ENCODE data around the gene DPYD.

The DPYD gene

GRCh38 chr1:97174039-97174704 is 746.7 kb downstream of the DPYD start:
- no peak overlapping the region for H3K27ac ChIP-seq (ENCODE audit: low read depth, low read length, poor library complexity, severe bottlenecking)
- H3K4me2 ChIP-seq (ENCODE audit: low read length), result no peak overlapping the region

GRCh38 chr1:97170300-97170699 is 750.5 kb downstream of the DPYD start:
- Histone ChIP-seq H3K4me3 (ENCODE audit: low read depth, low read length, poor library complexity, severe bottlenecking) (no peak overlapping the region), H3K27ac (ENCODE audit: low read depth, low read length, poor library complexity, severe bottlenecking) (no peak overlapping the region), H3K36me3 (ENCODE audit: insufficient read depth, low read length) (no peaks in the 10 kb centered on the region), H3F3A (ENCODE audit: insufficient read depth, low read length) (no peaks in the 10 kb centered on the region), H4K20me1 (ENCODE audit: insufficient read depth, low read length) (no peaks in the 10 kb centered on the region), H3K9me2 (ENCODE audit: low read depth, low read length) (no peaks in the 10 kb centered on the region), H3K27me3 (ENCODE audit: insufficient read depth, low read length) (no peaks in the 10 kb centered on the region), H3K4me2 (ENCODE audit: low read length) (no peak overlapping the region), H3K4me1 (ENCODE audit: insufficient read depth, low read length, severe bottlenecking) (no peaks in the 10 kb centered on the region), H3K9me3 (ENCODE audit: low read length) (no peaks in the 10 kb centered on the region), H3K79me2 (ENCODE audit: insufficient read depth, low read length) (no peaks in the 10 kb centered on the region), H2AFZ (ENCODE audit: low read length) (no peak overlapping the region), H3K9ac (ENCODE audit: low read length) (no peak overlapping the region)
- TF ChIP-seq CTCF (IDR thresholded peaks at IDR 0.05; ENCODE audit: low read length) (no peak), EZH2 (IDR thresholded peaks at IDR 0.05; ENCODE audit: borderline replicate concordance, low read length) (no peak)

More at GRCh38 chr1:97174039-97174704, 746.7 kb downstream of the DPYD start:
- H4K20me1 ChIP-seq (ENCODE audit: insufficient read depth, low read length), result no peaks in the 10 kb centered on the region
- no peaks in the 10 kb centered on the region for H3K4me1 ChIP-seq (ENCODE audit: insufficient read depth, low read length, severe bottlenecking)
- no peak overlapping the region for H3K4me3 ChIP-seq (ENCODE audit: low read depth, low read length, poor library complexity, severe bottlenecking)
- no peaks in the 10 kb centered on the region for H3K36me3 ChIP-seq (ENCODE audit: insufficient read depth, low read length)
- H2AFZ ChIP-seq (ENCODE audit: low read length), result no peak overlapping the region
- no peaks in the 10 kb centered on the region for H3K9me3 ChIP-seq (ENCODE audit: low read length)
- TF ChIP-seq CTCF (IDR thresholded peaks at IDR 0.05; ENCODE audit: low read length), result no peak
- TF ChIP-seq EZH2 (IDR thresholded peaks at IDR 0.05; ENCODE audit: borderline replicate concordance, low read length), result no peak
- H3F3A ChIP-seq (ENCODE audit: insufficient read depth, low read length), result no peaks in the 10 kb centered on the region
- no peak overlapping the region for H3K9ac ChIP-seq (ENCODE audit: low read length)
- no peaks in the 10 kb centered on the region for H3K27me3 ChIP-seq (ENCODE audit: insufficient read depth, low read length)
- H3K79me2 ChIP-seq (ENCODE audit: insufficient read depth, low read length), result no peaks in the 10 kb centered on the region
- no peaks in the 10 kb centered on the region for H3K9me2 ChIP-seq (ENCODE audit: low read depth, low read length)

GRCh38 chr1:97168056-97168455 is 752.8 kb downstream of the DPYD start:
- TF ChIP-seq CTCF (IDR thresholded peaks at IDR 0.05; ENCODE audit: low read length) (no peak), EZH2 (IDR thresholded peaks at IDR 0.05; ENCODE audit: borderline replicate concordance, low read length) (no peak)
- no peaks in the 10 kb centered on the region for H3K36me3 ChIP-seq (ENCODE audit: insufficient read depth, low read length)
- no peaks in the 10 kb centered on the region for H3K9me2 ChIP-seq (ENCODE audit: low read depth, low read length)
- H2AFZ ChIP-seq (ENCODE audit: low read length), result no peak overlapping the region
- H3K79me2 ChIP-seq (ENCODE audit: insufficient read depth, low read length), result no peaks in the 10 kb centered on the region
- no peaks in the 10 kb centered on the region for H3F3A ChIP-seq (ENCODE audit: insufficient read depth, low read length)
- no peaks in the 10 kb centered on the region for H3K4me1 ChIP-seq (ENCODE audit: insufficient read depth, low read length, severe bottlenecking)
- H3K9me3 ChIP-seq (ENCODE audit: low read length), result no peaks in the 10 kb centered on the region
- H3K27ac ChIP-seq (ENCODE audit: low read depth, low read length, poor library complexity, severe bottlenecking), result no peak overlapping the region
- H3K4me3 ChIP-seq (ENCODE audit: low read depth, low read length, poor library complexity, severe bottlenecking), result no peak overlapping the region
- H4K20me1 ChIP-seq (ENCODE audit: insufficient read depth, low read length), result no peaks in the 10 kb centered on the region
- H3K9ac ChIP-seq (ENCODE audit: low read length), result no peak overlapping the region
- H3K27me3 ChIP-seq (ENCODE audit: insufficient read depth, low read length), result no peaks in the 10 kb centered on the region
- no peak overlapping the region for H3K4me2 ChIP-seq (ENCODE audit: low read length)

Measured in OCI-LY1 (cell line).